ENCODE results near the gene HLA-A.

Gene HLA-A

GRCh38 chr6:29935273-29935955 lies 6.9 kb upstream of the HLA-A start:
- DNase-seq, result no peak

GRCh38 chr6:29938746-29939508 lies 3.4 kb upstream of the HLA-A start:
- DNase-seq, result no peak

- DNase-seq, result no peak
Observed at GRCh38 chr6:29941016-29941415, 1.3 kb upstream of the HLA-A start.

GRCh38 chr6:29941471-29941870 lies 861 bp upstream of the HLA-A start:
- DNase-seq, result peak; percentile 17

GRCh38 chr6:29941916-29942274 lies 437 bp upstream of the HLA-A start:
- no peak for DNase-seq

GRCh38 chr6:29943053-29943966 lies 978 bp downstream of the HLA-A start:
- DNase-seq, result no peak

- no peak for DNase-seq
Observed at GRCh38 chr6:29945281-29945820, 3.0 kb downstream of the HLA-A start.

- DNase-seq, result no peak
Observed at GRCh38 chr6:29946223-29947076, 4.1 kb downstream of the HLA-A start.

GRCh38 chr6:29947077-29947980 lies 5.0 kb downstream of the HLA-A start:
- DNase-seq, result no peak

- no peak for DNase-seq
Observed at GRCh38 chr6:29948277-29948676, 5.9 kb downstream of the HLA-A start.

GRCh38 chr6:29949934-29950333 lies 7.6 kb downstream of the HLA-A start:
- no peak for DNase-seq

GRCh38 chr6:29951882-29952281 lies 9.6 kb downstream of the HLA-A start:
- no peak for DNase-seq

- peak; percentile 60 for DNase-seq
Observed at GRCh38 chr6:29953001-29953441, 10.7 kb downstream of the HLA-A start.

- no peak for DNase-seq
Observed at GRCh38 chr6:29953686-29954085, 11.4 kb downstream of the HLA-A start.

- no peak for DNase-seq
Observed at GRCh38 chr6:29954272-29954671, 11.9 kb downstream of the HLA-A start.

- DNase-seq, result no peak
Observed at GRCh38 chr6:29955783-29956182, 13.5 kb downstream of the HLA-A start.

GRCh38 chr6:29956518-29956917 lies 14.2 kb downstream of the HLA-A start:
- DNase-seq, result no peak

- DNase-seq, result no peak
Observed at GRCh38 chr6:29958046-29958445, 15.7 kb downstream of the HLA-A start.

GRCh38 chr6:29958921-29959320 lies 16.6 kb downstream of the HLA-A start:
- DNase-seq, result no peak

- no peak for DNase-seq
Observed at GRCh38 chr6:29959467-29959866, 17.1 kb downstream of the HLA-A start.

- no peak for DNase-seq
Observed at GRCh38 chr6:29961966-29962365, 19.6 kb downstream of the HLA-A start.

Data from fibroblast of skin of right quadriceps (primary cell).